T-helper 2 cell treated with Interferon-gamma antibody and Interleukin-4, amounts not matched to agents 5 μg/mL and 100 μg/mL, for 36 hours (primary cell): ENCODE results near the gene SNX2.
A peak's percentile ranks its signal among the peaks of the same experiment; 100 is the strongest.
"Not testable (repeated sequence)": the region's sequence is repeated elsewhere in the genome, so short reads cannot be mapped to it uniquely, and the experiment has no call there.

Experiments used
- DNase-seq: peaks from one replicate; pipeline ENCODE4 v3.0.0; 2021; ENCODE audit warnings: low spot score
- H3K27ac Mint-ChIP-seq: one replicate; pipeline ENCODE4 v1.8.0; 2021; ENCODE audit warnings: mild to moderate bottlenecking, mixed read lengths
- H3K27me3 Mint-ChIP-seq: one replicate; pipeline ENCODE4 v1.8.0; 2021; ENCODE audit warnings: low read depth, mixed read lengths
- H3K36me3 Mint-ChIP-seq: one replicate; pipeline ENCODE4 v1.8.0; 2021; ENCODE audit warnings: low read depth, mixed read lengths
- H3K4me1 Mint-ChIP-seq: one replicate; pipeline ENCODE4 v1.8.0; 2021; ENCODE audit warnings: low read depth, mixed read lengths
- H3K4me3 Mint-ChIP-seq: one replicate; pipeline ENCODE4 v1.8.0; 2022; ENCODE audit warnings: mild to moderate bottlenecking, moderate library complexity, mixed read lengths
- H3K9me3 Mint-ChIP-seq: one replicate; pipeline ENCODE4 v1.8.0; 2021; ENCODE audit warnings: mixed read lengths

Gene SNX2

DNA sequence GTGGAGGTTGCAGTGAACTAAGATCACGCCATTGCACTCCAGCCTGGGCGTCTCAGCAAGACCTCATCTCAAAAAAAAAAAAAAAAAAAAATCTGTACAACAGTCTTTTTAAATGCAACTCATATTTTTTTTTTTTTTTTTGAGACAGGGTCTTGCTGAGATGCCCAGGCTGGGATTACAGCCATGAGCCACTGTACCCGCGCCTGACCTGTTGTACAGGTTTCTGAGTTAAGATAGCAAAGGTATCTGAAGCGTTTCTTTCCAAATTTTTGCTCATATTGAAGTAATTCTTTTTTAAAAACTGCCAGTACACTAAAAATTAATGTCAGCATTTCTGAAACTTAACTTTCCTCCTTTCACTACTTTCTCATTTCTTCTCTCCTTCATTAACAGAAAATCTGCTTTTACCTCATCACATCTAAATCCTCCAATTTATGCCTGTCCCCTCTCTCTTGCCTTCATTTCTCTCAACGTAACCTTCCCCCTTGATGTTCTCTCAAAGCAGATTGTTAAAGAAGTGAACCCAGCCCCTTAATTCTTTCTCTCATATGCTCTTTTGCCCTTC, 67.2 kb downstream of the SNX2 start:
- no peak overlapping the region for H3K4me3 Mint-ChIP-seq
- H3K27me3 Mint-ChIP-seq = peaks cover 32% of the 10 kb centered on the region
- no peak overlapping the region for H3K27ac Mint-ChIP-seq

GRCh38 chr5:122844136-122844909, 69.4 kb downstream of the SNX2 start:
- Mint-ChIP-seq H3K4me3 (peak overlapping the region; percentile 87), H3K27me3 (peaks cover 24% of the 10 kb centered on the region), H3K27ac (no peak overlapping the region), H3K36me3 (peaks cover 1% of the 10 kb centered on the region), H3K4me1 (peaks cover 19% of the 10 kb centered on the region), H3K9me3 (no peaks in the 10 kb centered on the region)
- no peak for DNase-seq

More for the DNA sequence above, 67.2 kb downstream of the SNX2 start:
- Mint-ChIP-seq H3K9me3 (no peaks in the 10 kb centered on the region), H3K4me1 (peaks cover 19% of the 10 kb centered on the region), H3K36me3 (peaks cover 1% of the 10 kb centered on the region)
- DNase-seq = no peak

GRCh38 chr5:122844910-122845228, 70.0 kb downstream of the SNX2 start:
- Mint-ChIP-seq H3K4me3 (peak overlapping the region; percentile 87), H3K4me1 (peaks cover 21% of the 10 kb centered on the region), H3K27me3 (peaks cover 24% of the 10 kb centered on the region), H3K9me3 (no peaks in the 10 kb centered on the region), H3K27ac (no peak overlapping the region), H3K36me3 (peaks cover 1% of the 10 kb centered on the region)
- no peak for DNase-seq

DNA sequence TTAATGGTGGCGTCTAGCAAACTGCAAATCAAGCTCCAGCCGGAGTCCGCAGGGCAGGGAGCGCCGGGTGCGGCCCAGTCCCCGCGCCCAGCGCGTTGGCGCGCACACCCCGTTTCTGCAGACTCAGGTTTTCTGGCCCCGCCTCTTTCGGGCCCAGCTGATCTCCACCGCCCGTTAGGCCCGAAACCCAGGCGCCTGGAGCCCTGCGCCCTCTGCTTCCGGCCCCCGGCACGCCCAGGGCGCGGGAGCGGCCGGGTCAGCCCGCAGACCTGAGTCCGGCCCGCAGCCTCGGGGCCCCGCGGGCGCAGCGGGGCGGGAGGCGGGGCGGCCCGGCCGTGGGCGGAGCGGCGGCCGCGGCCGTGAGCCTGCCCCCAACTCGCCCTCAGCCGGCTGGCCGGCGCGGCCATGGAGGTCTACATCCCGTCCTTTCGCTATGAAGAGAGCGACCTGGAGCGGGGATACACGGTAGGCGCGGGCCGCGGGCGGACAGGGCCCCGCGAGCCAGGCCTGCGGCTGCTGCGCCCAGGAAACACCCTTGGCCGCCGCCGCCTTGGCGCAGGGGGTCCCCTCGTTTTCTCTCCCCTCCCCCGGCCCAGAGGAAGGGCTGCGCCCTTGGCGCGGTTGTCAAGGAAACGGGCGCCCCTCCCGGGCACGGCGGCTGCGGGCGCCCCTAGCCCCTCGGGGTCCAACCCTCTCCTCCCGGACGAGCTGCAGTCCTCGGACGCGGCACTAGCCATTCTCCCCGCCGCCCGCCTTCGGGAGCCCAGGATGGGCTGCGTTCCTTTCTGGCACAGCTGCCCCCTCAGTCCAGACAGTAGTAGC, 70.6 kb downstream of the SNX2 start, which contains the start of gene SNX24:
SNX24 (plus strand) TSS at position 385 of the 822 bp plus-strand sequence; CDS start at position 406, 21 bp downstream.
- H3K9me3 Mint-ChIP-seq = no peaks in the 10 kb centered on the region
- peaks cover 19% of the 10 kb centered on the region for H3K4me1 Mint-ChIP-seq
- H3K27me3 Mint-ChIP-seq = peaks cover 22% of the 10 kb centered on the region
- no peak within 1 kb of the TSS for H3K27ac Mint-ChIP-seq
- peak within 1 kb of the TSS; percentile 87 for H3K4me3 Mint-ChIP-seq
- peak; percentile 71 for DNase-seq
- no peaks in the 10 kb centered on the region for H3K36me3 Mint-ChIP-seq

DNA sequence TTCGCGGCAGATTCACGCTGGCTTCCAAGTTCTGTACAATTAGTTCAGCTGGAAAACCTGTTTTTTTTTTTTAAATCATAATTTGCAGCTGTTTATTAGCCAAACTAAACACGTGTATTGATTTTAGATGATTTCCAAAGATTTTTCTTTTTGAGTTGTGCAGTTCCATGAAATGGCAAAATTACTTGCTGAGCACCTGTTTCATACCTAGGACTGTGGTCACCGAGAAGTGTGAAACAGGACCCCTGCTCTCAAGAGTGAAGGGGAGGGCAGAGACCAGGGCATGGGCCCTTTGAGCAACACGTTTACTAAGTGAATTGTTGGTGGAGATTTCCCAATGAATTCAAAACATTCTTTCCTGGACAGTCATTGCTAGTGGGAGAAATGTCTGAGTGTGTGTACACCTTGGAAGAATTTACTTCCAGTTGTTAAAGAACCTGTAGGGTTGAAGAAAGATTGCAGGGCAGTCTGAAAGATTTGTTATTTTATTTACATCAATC, 71.2 kb downstream of the SNX2 start:
- H3K4me3 Mint-ChIP-seq = peak overlapping the region; percentile 67
- no peak overlapping the region for H3K27ac Mint-ChIP-seq
- no peaks in the 10 kb centered on the region for H3K9me3 Mint-ChIP-seq
- H3K36me3 Mint-ChIP-seq = no peaks in the 10 kb centered on the region
- H3K27me3 Mint-ChIP-seq = peaks cover 22% of the 10 kb centered on the region
- DNase-seq = no peak
- H3K4me1 Mint-ChIP-seq = peaks cover 16% of the 10 kb centered on the region

GRCh38 chr5:122847687-122848081, 72.8 kb downstream of the SNX2 start:
- Mint-ChIP-seq H3K36me3 (no peaks in the 10 kb centered on the region), H3K27me3 (peaks cover 14% of the 10 kb centered on the region), H3K4me1 (peaks cover 16% of the 10 kb centered on the region), H3K9me3 (no peaks in the 10 kb centered on the region), H3K27ac (no peak overlapping the region), H3K4me3 (no peak overlapping the region)
- no peak for DNase-seq

DNA sequence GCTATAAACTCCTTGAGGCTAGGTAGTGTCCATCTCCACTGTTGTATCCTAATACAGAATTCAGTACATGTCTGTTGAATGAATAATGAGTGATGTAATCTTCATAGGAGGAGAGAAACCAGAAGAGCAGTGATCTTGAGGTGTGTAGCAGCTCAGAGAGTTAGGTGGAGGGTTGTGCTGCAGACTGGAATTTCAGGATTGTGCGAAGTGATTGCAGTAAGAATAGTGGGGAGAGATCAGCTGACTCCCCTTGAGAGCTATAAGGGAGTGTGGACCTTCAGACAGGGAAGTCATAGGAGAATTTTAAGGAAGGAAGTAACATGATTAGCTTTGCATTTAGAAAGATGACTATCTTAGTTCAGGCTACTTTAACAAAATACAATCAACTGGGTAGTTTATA, 74.9 kb downstream of the SNX2 start:
- H3K27ac Mint-ChIP-seq = no peak overlapping the region
- no peak overlapping the region for H3K4me3 Mint-ChIP-seq
- peaks cover 6% of the 10 kb centered on the region for H3K4me1 Mint-ChIP-seq
- DNase-seq = no peak
- H3K36me3 Mint-ChIP-seq = no peaks in the 10 kb centered on the region
- H3K27me3 Mint-ChIP-seq = peaks cover 13% of the 10 kb centered on the region
- H3K9me3 Mint-ChIP-seq = no peaks in the 10 kb centered on the region

- H3K27me3 Mint-ChIP-seq, H3K9me3 Mint-ChIP-seq, H3K36me3 Mint-ChIP-seq, H3K4me3 Mint-ChIP-seq, DNase-seq, H3K4me1 Mint-ChIP-seq, H3K27ac Mint-ChIP-seq: not testable (repeated sequence)
Measured at GRCh38 chr5:122857538-122857937, 82.7 kb downstream of the SNX2 start.

DNA sequence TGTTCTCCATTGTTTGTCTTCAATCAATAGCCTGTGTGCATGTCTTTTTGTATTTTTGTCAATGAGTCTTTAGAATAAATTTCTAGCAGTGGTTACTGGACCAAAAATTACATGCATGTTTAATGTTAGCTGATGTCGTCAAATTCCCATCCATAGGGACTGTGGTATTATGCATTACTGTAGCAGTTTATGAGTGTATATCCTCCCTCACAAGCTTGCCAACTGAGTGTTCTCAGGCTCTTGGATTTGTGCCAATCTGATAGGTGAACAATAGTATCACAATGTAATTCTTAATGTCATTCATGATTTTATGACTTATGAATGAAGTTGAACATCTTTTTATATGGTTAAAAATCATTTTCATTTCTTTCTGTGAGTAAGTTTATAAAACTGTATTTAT, 83.6 kb downstream of the SNX2 start:
- no peak for DNase-seq
- Mint-ChIP-seq H3K4me1 (no peaks in the 10 kb centered on the region), H3K4me3 (no peak overlapping the region), H3K27me3 (peaks cover 6% of the 10 kb centered on the region), H3K27ac (no peak overlapping the region), H3K36me3 (no peaks in the 10 kb centered on the region), H3K9me3 (no peaks in the 10 kb centered on the region)

- no peak overlapping the region for H3K4me3 Mint-ChIP-seq
- H3K9me3 Mint-ChIP-seq = no peaks in the 10 kb centered on the region
- H3K4me1 Mint-ChIP-seq = no peaks in the 10 kb centered on the region
- no peak overlapping the region for H3K27ac Mint-ChIP-seq
- no peaks in the 10 kb centered on the region for H3K36me3 Mint-ChIP-seq
- DNase-seq = no peak
- peaks cover 6% of the 10 kb centered on the region for H3K27me3 Mint-ChIP-seq
Measured at GRCh38 chr5:122863240-122863639, 88.4 kb downstream of the SNX2 start.

- Mint-ChIP-seq H3K27ac (no peak overlapping the region), H3K4me3 (no peak overlapping the region)
Measured at GRCh38 chr5:122863721-122864120, 88.8 kb downstream of the SNX2 start.

GRCh38 chr5:122864400-122864799, 89.5 kb downstream of the SNX2 start:
- Mint-ChIP-seq H3K27ac (no peak overlapping the region), H3K9me3 (no peaks in the 10 kb centered on the region), H3K27me3 (peaks cover 6% of the 10 kb centered on the region), H3K4me1 (no peaks in the 10 kb centered on the region), H3K36me3 (no peaks in the 10 kb centered on the region), H3K4me3 (no peak overlapping the region)
- no peak for DNase-seq

More at GRCh38 chr5:122863721-122864120, 88.8 kb downstream of the SNX2 start:
- no peak for DNase-seq
- Mint-ChIP-seq H3K4me1 (no peaks in the 10 kb centered on the region), H3K36me3 (no peaks in the 10 kb centered on the region), H3K27me3 (peaks cover 6% of the 10 kb centered on the region), H3K9me3 (no peaks in the 10 kb centered on the region)

- peaks cover 5% of the 10 kb centered on the region for H3K27me3 Mint-ChIP-seq
- H3K9me3 Mint-ChIP-seq = no peaks in the 10 kb centered on the region
- H3K36me3 Mint-ChIP-seq = no peaks in the 10 kb centered on the region
- no peak overlapping the region for H3K27ac Mint-ChIP-seq
- no peak for DNase-seq
- H3K4me1 Mint-ChIP-seq = no peaks in the 10 kb centered on the region
- H3K4me3 Mint-ChIP-seq = no peak overlapping the region
Measured at GRCh38 chr5:122864842-122865241, 90.0 kb downstream of the SNX2 start.
